ENCODE measurements around the gene HOXA9.

HOXA9 gene

GRCh38 chr7:27200761-27201579 is 35.6 kb upstream of the HOXA9 start:
- peak; percentile 46 for DNase-seq (ENCODE audit: low spot score)

GRCh38 chr7:27199849-27200760 is 34.8 kb upstream of the HOXA9 start, which contains the start of gene HOXA13:
Gene HOXA13, minus strand, starts transcription at chr7:27200091. Its CDS starts 14 bp downstream, at chr7:27200077.
- DNase-seq (ENCODE audit: low spot score): peak; percentile 76

GRCh38 chr7:27198871-27199801 is 33.8 kb upstream of the HOXA9 start:
- DNase-seq (ENCODE audit: low spot score): peak; percentile 65

GRCh38 chr7:27198138-27198841 is 33.0 kb upstream of the HOXA9 start:
- peak; percentile 48 for DNase-seq (ENCODE audit: low spot score)

GRCh38 chr7:27197137-27198042 is 32.1 kb upstream of the HOXA9 start:
- DNase-seq (ENCODE audit: low spot score): no peak

- DNase-seq (ENCODE audit: low spot score): peak; percentile 81
Observed at GRCh38 chr7:27196287-27196767, 31.0 kb upstream of the HOXA9 start.

- DNase-seq (ENCODE audit: low spot score): no peak
Observed at GRCh38 chr7:27194686-27195379, 29.5 kb upstream of the HOXA9 start.

GRCh38 chr7:27194002-27194352 is 28.6 kb upstream of the HOXA9 start:
- no peak for DNase-seq (ENCODE audit: low spot score)

GRCh38 chr7:27193335-27194001 is 28.1 kb upstream of the HOXA9 start:
- peak; percentile 47 for DNase-seq (ENCODE audit: low spot score)

- no peak for DNase-seq (ENCODE audit: low spot score)
Observed at GRCh38 chr7:27192546-27193334, 27.4 kb upstream of the HOXA9 start.

- DNase-seq (ENCODE audit: low spot score): no peak
Observed at GRCh38 chr7:27191833-27192545, 26.7 kb upstream of the HOXA9 start.

- DNase-seq (ENCODE audit: low spot score): no peak
Observed at GRCh38 chr7:27191161-27191731, 25.9 kb upstream of the HOXA9 start.

GRCh38 chr7:27189997-27190748 is 24.8 kb upstream of the HOXA9 start:
- DNase-seq (ENCODE audit: low spot score): no peak

- DNase-seq (ENCODE audit: low spot score): no peak
Observed at GRCh38 chr7:27189295-27189996, 24.1 kb upstream of the HOXA9 start.

Measured in ecto neural progenitor cell (in vitro differentiated cells).